Liver (tissue), 9 donors: Measurements from ENCODE around the gene TP63. TPM values are rescaled to one million over a fixed set of nuclear protein-coding genes. Genes with fewer than 3 reads are reported as not detected.

Experiments used
- DNase-seq: peaks from one replicate; pipeline ENCODE4 v3.0.0-alpha.2; 2017; ENCODE audit warnings: low spot score
- H3K27ac ChIP-seq, 2 donors: one replicate each; pipeline ENCODE4 v1.7.0; 2013; ENCODE audit warnings: inconsistent platforms in 2 of 2, low read length in 2 of 2, control low read depth in 1 of 2, low read depth in 1 of 2, mild to moderate bottlenecking in 1 of 2
- H3K27me3 ChIP-seq, 4 donors: one replicate each; pipeline versions ENCODE4 v1.6.1 to v1.7.0; 2013; ENCODE audit warnings: low read length in 3 of 4, inconsistent platforms in 1 of 4, mild to moderate bottlenecking in 1 of 4, moderate library complexity in 1 of 4; ENCODE audit not compliant: control insufficient read depth in 4 of 4, insufficient read depth in 4 of 4
- H3K36me3 ChIP-seq, 4 donors: one replicate each; pipeline versions ENCODE4 v1.6.1 to v1.7.0; 2013; ENCODE audit warnings: low read length in 3 of 4, mild to moderate bottlenecking in 3 of 4, low read depth in 1 of 4, moderate library complexity in 1 of 4; ENCODE audit not compliant: control insufficient read depth in 4 of 4, insufficient read depth in 3 of 4
- H3K4me1 ChIP-seq, 4 donors: one replicate each; pipeline versions ENCODE4 v1.6.1 to v1.7.0; 2013; ENCODE audit warnings: low read length in 3 of 4, mild to moderate bottlenecking in 3 of 4, moderate library complexity in 1 of 4; ENCODE audit not compliant: control insufficient read depth in 4 of 4, insufficient read depth in 4 of 4
- H3K4me3 ChIP-seq, 3 donors: one replicate each; pipeline versions ENCODE4 v1.6.1 to v1.7.0; 2013; ENCODE audit warnings: low read length in 3 of 3, control low read depth in 1 of 3, low read depth in 1 of 3, mild to moderate bottlenecking in 1 of 3
- H3K9ac ChIP-seq, 2 donors: one replicate each; pipeline ENCODE4 v1.7.0; 2013; ENCODE audit warnings: low read length in 2 of 2, mild to moderate bottlenecking in 2 of 2, moderate library complexity in 2 of 2, control low read depth in 1 of 2, low read depth in 1 of 2
- H3K9me3 ChIP-seq, 4 donors: one replicate each; pipeline versions ENCODE4 v1.6.1 to v1.7.0; 2013; ENCODE audit warnings: low read length in 3 of 4; ENCODE audit not compliant: control insufficient read depth in 4 of 4
- EGR1 ChIP-seq, 2 donors: IDR thresholded peaks; 2 replicates each; pipeline ENCODE4 v1.6.1; 2016 to 2018; ENCODE audit warnings: antibody characterized with exemption in 2 of 2, low read depth in 2 of 2
- FOXA1 ChIP-seq: IDR thresholded peaks from 2 replicates; pipeline ENCODE4 v1.6.1; 2016; ENCODE audit warnings: antibody characterized with exemption
- FOXA2 ChIP-seq: IDR thresholded peaks from 2 replicates; pipeline ENCODE4 v1.6.1; 2016; ENCODE audit warnings: antibody characterized with exemption
- GABPA ChIP-seq, 2 donors: IDR thresholded peaks in 1 of 2; conservative IDR thresholded peaks in 1 of 2; 2 replicates each; pipeline ENCODE4 v1.6.1; 2016; ENCODE audit warnings: antibody characterized with exemption in 2 of 2, mild to moderate bottlenecking in 1 of 2, moderate library complexity in 1 of 2
- HNF4A ChIP-seq, 2 donors: conservative IDR thresholded peaks; 2 replicates each; pipeline ENCODE4 v1.6.1; 2016; ENCODE audit warnings: antibody characterized with exemption in 2 of 2, mild to moderate bottlenecking in 2 of 2
- HNF4G ChIP-seq: IDR thresholded peaks from 2 replicates; pipeline ENCODE4 v1.6.1; 2016; ENCODE audit warnings: antibody characterized with exemption
- JUND ChIP-seq, 2 donors: IDR thresholded peaks; 2 replicates each; pipeline ENCODE4 v1.6.1; 2016; ENCODE audit warnings: antibody characterized with exemption in 2 of 2
- NR2F2 ChIP-seq: IDR thresholded peaks from 2 replicates; pipeline ENCODE4 v1.6.1; 2016; ENCODE audit warnings: antibody characterized with exemption
- RAD21 ChIP-seq, 2 donors: IDR thresholded peaks; 2 replicates each; pipeline ENCODE4 v1.6.1; 2016; ENCODE audit warnings: antibody characterized with exemption in 2 of 2, mild to moderate bottlenecking in 2 of 2
- RXRA ChIP-seq, 2 donors: IDR thresholded peaks; 2 replicates each; pipeline ENCODE4 v1.6.1; 2017 to 2018; ENCODE audit warnings: antibody characterized with exemption in 2 of 2, mild to moderate bottlenecking in 1 of 2
- SP1 ChIP-seq: IDR thresholded peaks from 2 replicates; pipeline ENCODE4 v1.6.1; 2018; ENCODE audit warnings: antibody characterized with exemption, mild to moderate bottlenecking
- TAF1 ChIP-seq: conservative IDR thresholded peaks from 2 replicates; pipeline ENCODE4 v1.6.1; 2016; ENCODE audit warnings: antibody characterized with exemption, mild to moderate bottlenecking
- YY1 ChIP-seq: IDR thresholded peaks from 2 replicates; pipeline ENCODE4 v1.6.1; 2016; ENCODE audit warnings: antibody characterized with exemption, mild to moderate bottlenecking
- WGBS: extraction: QIAGEN DNeasy Blood & Tissue Kit; methylation state at CpG from one replicate; pipeline ENCODE4 v1.1.7; 2013; 5-methylcytosine and 5-hydroxymethylcytosine counted together
- polyA plus RNA-seq, 2 donors: library from polyadenylated mRNA; stranded (reverse) in 1 of 2; unstranded in 1 of 2; fragments of 200-250 nt in 1 of 2; fragments of >200 nt in 1 of 2; fragmentation: Nextera tagmentation in 1 of 2; extraction: Ambion mirVana in 1 of 2; gene quantifications; one replicate each; pipeline versions ENCODE4 v1.2.1 to v1.2.3, GENCODE V29; 2013 to 2015
- total RNA-seq, 2 donors: library from RNA; depleted of rRNA; stranded (reverse); fragments of >200 nt; gene quantifications; one replicate each; pipeline ENCODE4 v1.2.3, GENCODE V29; 2014
- TF ChIP-seq, protein P1 (sequence below): IDR thresholded peaks from 2 replicates; pipeline ENCODE4 v1.6.1; 2016; ENCODE audit warnings: antibody characterized with exemption
- TF ChIP-seq, protein P2 (sequence below): IDR thresholded peaks from 2 replicates; pipeline ENCODE4 v1.6.1; 2016; ENCODE audit warnings: antibody characterized with exemption
- TF ChIP-seq, protein P3 (sequence below): fragments of 150-350 bp; IDR thresholded peaks from 2 replicates; pipeline ENCODE4 v1.5.1; 2017; ENCODE audit warnings: improper control_type of control experiment, low read depth, low read length; ENCODE audit not compliant: missing input control
- donor health status: healthy.
- donor health status: healthy.
- donor health status: healthy.
- donor health status: healthy.
- donor health status: healthy.

Gene TP63
- total and polyA plus RNA-seq, 4 donors, result under 0.01 to 0.08 (median 0.05) TPM; not detected in 1

DNA sequence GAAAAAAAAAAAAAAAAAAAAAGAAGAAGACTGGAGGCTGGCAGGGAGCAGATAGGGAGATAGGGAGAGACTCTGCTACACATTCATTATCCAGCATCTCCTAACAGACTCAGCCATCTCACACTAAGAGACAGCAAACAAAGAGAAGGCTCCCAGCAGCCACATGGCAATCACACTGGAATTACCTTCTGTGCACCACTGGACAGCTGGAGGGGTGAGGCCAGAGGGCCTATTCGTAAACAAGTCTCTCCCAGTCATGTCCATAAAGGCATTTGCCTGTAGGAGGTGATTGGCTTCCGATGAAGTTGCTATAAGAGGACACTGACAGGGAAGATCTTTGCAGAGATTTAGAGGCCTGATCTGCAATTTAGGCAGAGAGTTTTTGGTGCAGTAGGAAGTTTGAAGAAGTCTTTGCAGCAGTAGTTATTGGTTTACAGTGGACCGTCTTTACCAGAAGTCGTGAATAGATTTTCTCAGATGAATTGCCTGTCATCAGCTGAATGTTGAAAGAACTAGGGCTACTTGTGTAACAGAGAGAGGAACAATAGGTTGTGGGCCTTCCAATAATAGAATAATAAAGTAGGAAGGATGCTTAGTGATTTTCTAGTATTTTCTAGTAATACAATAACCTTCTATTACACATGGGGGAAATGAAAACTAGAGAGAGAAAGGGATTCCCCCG, 89.7 kb downstream of the TP63 start:
- H3K9me3 ChIP-seq, result no peaks in the 10 kb centered on the region
- WGBS, result 94% methylated on average over 5 of the region's 5 CpGs
- H3K27ac ChIP-seq, result no peak overlapping the region
- no peaks in the 10 kb centered on the region for H3K4me1 ChIP-seq
- H3K36me3 ChIP-seq, result no peaks in the 10 kb centered on the region
- TF ChIP-seq, protein P1, sequence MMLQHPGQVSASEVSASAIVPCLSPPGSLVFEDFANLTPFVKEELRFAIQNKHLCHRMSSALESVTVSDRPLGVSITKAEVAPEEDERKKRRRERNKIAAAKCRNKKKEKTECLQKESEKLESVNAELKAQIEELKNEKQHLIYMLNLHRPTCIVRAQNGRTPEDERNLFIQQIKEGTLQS, result no peak
- TF ChIP-seq, protein P2, sequence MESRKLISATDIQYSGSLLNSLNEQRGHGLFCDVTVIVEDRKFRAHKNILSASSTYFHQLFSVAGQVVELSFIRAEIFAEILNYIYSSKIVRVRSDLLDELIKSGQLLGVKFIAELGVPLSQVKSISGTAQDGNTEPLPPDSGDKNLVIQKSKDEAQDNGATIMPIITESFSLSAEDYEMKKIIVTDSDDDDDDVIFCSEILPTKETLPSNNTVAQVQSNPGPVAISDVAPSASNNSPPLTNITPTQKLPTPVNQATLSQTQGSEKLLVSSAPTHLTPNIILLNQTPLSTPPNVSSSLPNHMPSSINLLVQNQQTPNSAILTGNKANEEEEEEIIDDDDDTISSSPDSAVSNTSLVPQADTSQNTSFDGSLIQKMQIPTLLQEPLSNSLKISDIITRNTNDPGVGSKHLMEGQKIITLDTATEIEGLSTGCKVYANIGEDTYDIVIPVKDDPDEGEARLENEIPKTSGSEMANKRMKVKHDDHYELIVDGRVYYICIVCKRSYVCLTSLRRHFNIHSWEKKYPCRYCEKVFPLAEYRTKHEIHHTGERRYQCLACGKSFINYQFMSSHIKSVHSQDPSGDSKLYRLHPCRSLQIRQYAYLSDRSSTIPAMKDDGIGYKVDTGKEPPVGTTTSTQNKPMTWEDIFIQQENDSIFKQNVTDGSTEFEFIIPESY, result no peak
- TF ChIP-seq GABPA (IDR thresholded peaks at IDR 0.05 in 1 of 2, conservative IDR thresholded peaks at IDR 0.05 in 1 of 2) (no peak), SP1 (no peak), TAF1 (no peak), JUND (IDR thresholded peaks at IDR 0.05) (no peak), RXRA (IDR thresholded peaks at IDR 0.05) (no peak), HNF4A (conservative IDR thresholded peaks at IDR 0.05) (no peak), YY1 (no peak), FOXA2 (no peak)
- TF ChIP-seq, protein P3, sequence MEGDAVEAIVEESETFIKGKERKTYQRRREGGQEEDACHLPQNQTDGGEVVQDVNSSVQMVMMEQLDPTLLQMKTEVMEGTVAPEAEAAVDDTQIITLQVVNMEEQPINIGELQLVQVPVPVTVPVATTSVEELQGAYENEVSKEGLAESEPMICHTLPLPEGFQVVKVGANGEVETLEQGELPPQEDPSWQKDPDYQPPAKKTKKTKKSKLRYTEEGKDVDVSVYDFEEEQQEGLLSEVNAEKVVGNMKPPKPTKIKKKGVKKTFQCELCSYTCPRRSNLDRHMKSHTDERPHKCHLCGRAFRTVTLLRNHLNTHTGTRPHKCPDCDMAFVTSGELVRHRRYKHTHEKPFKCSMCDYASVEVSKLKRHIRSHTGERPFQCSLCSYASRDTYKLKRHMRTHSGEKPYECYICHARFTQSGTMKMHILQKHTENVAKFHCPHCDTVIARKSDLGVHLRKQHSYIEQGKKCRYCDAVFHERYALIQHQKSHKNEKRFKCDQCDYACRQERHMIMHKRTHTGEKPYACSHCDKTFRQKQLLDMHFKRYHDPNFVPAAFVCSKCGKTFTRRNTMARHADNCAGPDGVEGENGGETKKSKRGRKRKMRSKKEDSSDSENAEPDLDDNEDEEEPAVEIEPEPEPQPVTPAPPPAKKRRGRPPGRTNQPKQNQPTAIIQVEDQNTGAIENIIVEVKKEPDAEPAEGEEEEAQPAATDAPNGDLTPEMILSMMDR, result no peak
- H3K4me3 ChIP-seq, result no peak overlapping the region
- no peak for DNase-seq
- no peaks in the 10 kb centered on the region for H3K27me3 ChIP-seq
- H3K9ac ChIP-seq, result no peak overlapping the region

DNA sequence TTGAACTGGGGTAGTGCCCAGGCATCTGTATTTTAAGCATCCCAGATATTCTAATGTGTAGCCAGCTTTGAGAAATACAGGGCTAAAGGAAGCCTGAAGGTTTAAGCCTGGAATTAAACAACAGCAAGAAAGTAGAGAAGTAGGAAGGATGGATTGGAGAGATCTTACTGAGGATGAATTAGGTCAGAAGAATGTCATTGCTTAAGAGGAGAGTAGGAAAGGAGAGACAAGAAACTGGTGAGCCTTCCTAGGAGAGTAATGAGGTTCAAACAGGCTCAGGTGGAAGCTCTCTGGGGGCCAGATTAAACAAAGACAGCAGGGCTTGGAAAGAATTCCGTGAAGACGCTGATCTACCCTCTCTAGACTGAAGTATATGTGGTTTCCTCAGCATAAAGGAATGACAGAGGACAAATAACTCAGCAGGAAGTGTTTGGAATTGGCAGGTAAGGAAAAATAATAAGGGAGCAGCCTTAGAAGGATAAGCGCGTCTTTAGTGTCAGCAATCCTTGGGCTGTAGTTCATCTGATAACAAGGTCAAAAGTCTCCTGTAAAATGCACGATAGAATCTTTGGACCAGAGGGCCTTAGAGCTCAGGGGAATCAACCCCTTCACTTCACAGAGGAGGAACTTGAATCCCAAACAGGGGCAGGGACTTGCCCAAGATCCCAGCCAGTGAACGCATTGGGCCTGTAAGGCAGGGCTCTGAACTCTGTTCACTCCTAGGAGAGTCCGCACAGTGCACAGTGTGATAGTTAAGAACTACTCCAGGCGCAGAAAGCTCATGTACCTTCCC, 90.9 kb downstream of the TP63 start:
- H3K27ac ChIP-seq, result no peak overlapping the region
- no peaks in the 10 kb centered on the region for H3K9me3 ChIP-seq
- H3K36me3 ChIP-seq, result no peaks in the 10 kb centered on the region
- no peaks in the 10 kb centered on the region for H3K4me1 ChIP-seq
- no peak for TF ChIP-seq HNF4G
- TF ChIP-seq RXRA (IDR thresholded peaks at IDR 0.05), result no peak
- H3K9ac ChIP-seq, result no peak overlapping the region
- DNase-seq, result no peak
- no peak overlapping the region for H3K4me3 ChIP-seq
- H3K27me3 ChIP-seq, result no peaks in the 10 kb centered on the region
- WGBS, result 81% methylated on average over 8 of the region's 8 CpGs

DNA sequence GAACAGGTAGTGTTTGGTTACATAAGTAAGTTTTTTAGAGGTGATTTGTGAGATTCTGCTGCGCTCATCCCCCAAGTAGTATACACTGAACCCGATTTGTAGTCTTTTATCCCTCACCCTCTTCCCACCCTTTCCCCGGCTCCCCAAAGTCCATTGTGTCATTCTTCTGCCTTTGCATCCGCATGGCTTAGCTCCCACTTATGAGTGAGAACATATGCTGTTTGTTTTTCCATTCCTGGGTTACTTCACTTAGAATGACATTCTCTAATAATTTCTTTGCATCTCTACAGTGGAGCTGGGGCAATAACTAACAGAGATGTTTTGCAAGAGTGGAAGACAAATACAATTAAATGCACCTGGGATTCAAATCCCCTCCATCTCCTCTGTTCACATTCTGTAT, 93.2 kb downstream of the TP63 start:
- DNase-seq, result no peak
- no peaks in the 10 kb centered on the region for H3K4me1 ChIP-seq
- no peak for TF ChIP-seq RAD21 (IDR thresholded peaks at IDR 0.05)
- TF ChIP-seq, protein P1, result no peak
- no peak for TF ChIP-seq FOXA1
- TF ChIP-seq TAF1, result no peak
- TF ChIP-seq NR2F2, result no peak
- TF ChIP-seq EGR1 (IDR thresholded peaks at IDR 0.05; ENCODE audit: low read depth in 2 of 2), result no peak
- WGBS, result 94% methylated on average over 4 of the region's 4 CpGs
- H3K27me3 ChIP-seq, result no peaks in the 10 kb centered on the region
- H3K36me3 ChIP-seq, result no peaks in the 10 kb centered on the region
- H3K9me3 ChIP-seq, result no peaks in the 10 kb centered on the region
- H3K4me3 ChIP-seq, result no peak overlapping the region
- no peak overlapping the region for H3K27ac ChIP-seq
- H3K9ac ChIP-seq, result no peak overlapping the region
